HG03558 (cell line): ENCODE measurements around the gene PPBP.
"Not testable (repeated sequence)": the region's sequence is repeated elsewhere in the genome, so short reads cannot be mapped to it uniquely, and the experiment has no call there.

ENCODE experiments used
- ATAC-seq: cut with Tn5 transposase; IDR thresholded peaks from one replicate; pipeline ENCODE4 v1.9.1; 2021; ENCODE audit warnings: moderate number of reproducible peaks; ENCODE audit not compliant: unreplicated experiment; ENCODE audit errors: extremely low read depth

The PPBP gene

GRCh38 chr4:73952352-73952751, 35.6 kb downstream of the PPBP start:
- no peak for ATAC-seq

DNA sequence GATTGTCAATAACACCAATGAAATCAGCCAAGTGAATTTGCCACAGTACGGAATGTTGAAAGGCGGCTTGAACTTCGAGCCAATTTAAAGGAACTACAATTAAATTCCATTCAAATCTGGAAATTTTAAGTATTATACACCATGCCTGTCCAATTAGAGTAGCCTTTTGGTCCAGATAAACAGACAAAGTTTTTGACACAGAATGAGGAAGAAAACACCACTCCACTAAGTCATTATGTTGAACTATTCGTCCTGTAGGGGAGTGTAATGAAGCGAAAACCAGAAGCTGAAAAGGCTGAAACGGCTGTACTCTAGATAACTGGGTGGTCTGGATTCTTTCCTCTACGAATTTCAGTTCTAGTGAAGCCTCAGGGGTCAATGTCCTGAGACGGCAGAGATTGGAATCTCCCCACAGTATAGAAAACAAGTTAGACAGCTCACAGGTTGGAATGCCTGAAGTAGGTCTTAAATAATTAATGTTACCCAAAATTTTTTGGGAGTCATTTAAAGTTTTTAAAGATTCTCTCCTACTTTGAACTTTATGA, 37.5 kb downstream of the PPBP start:
- ATAC-seq: not testable (repeated sequence)

GRCh38 chr4:73948990-73949706, 38.8 kb downstream of the PPBP start:
- ATAC-seq: no peak

- ATAC-seq: no peak
These were observed 39.7 kb downstream of the PPBP start for GRCh38 chr4:73948291-73948690.

- no peak for ATAC-seq
These were observed 40.6 kb downstream of the PPBP start for GRCh38 chr4:73947239-73947985.

GRCh38 chr4:73945674-73946449, 42.1 kb downstream of the PPBP start:
- no peak for ATAC-seq

GRCh38 chr4:73945140-73945539, 42.9 kb downstream of the PPBP start:
- no peak for ATAC-seq

GRCh38 chr4:73944061-73944875, 43.7 kb downstream of the PPBP start:
- no peak for ATAC-seq

GRCh38 chr4:73943555-73943954, 44.4 kb downstream of the PPBP start:
- no peak for ATAC-seq

GRCh38 chr4:73936969-73937368, 51.0 kb downstream of the PPBP start:
- ATAC-seq: no peak
